RWPE2 (cell line): Measurements from ENCODE around the gene KRT23.

Experiments used
- ATAC-seq: fragments of 200-7000 bp; cut with Tn5 transposase; 3 replicates; pipeline ENCODE4 v1.9.1; 2021; ENCODE audit warnings: low read depth
- DNase-seq: peaks from one replicate; pipeline ENCODE4 v3.0.0-alpha.2; 2020; ENCODE audit warnings: low spot score
- H3K27ac ChIP-seq: fragments of 450-650 bp; 2 replicates; pipeline ENCODE4 v1.5.1; 2017; ENCODE audit warnings: mild to moderate bottlenecking; ENCODE audit not compliant: poor library complexity, severe bottlenecking
- H3K27me3 ChIP-seq: fragments of 250-450 bp; sonication (Bioruptor Pico); 2 replicates; pipeline ENCODE4 v1.5.1; 2021; ENCODE audit warnings: mild to moderate bottlenecking, moderate library complexity; ENCODE audit not compliant: insufficient read depth, poor library complexity, severe bottlenecking
- H3K36me3 ChIP-seq: fragments of 250-450 bp; sonication (Bioruptor Pico); 2 replicates; pipeline ENCODE4 v1.5.1; 2020; ENCODE audit warnings: low read depth, mild to moderate bottlenecking, moderate library complexity
- H3K4me1 ChIP-seq: fragments of 250-450 bp; sonication (Bioruptor Pico); 2 replicates; pipeline ENCODE4 v1.5.1; 2021; ENCODE audit warnings: mild to moderate bottlenecking, moderate library complexity; ENCODE audit not compliant: insufficient read depth, poor library complexity, severe bottlenecking
- H3K4me3 ChIP-seq: fragments of 250-450 bp; sonication (Bioruptor Pico); 2 replicates; pipeline ENCODE4 v1.5.1; 2021; ENCODE audit warnings: mild to moderate bottlenecking, moderate library complexity; ENCODE audit not compliant: severe bottlenecking
- H3K9me3 ChIP-seq: fragments of 250-450 bp; sonication (Bioruptor Pico); 2 replicates; pipeline ENCODE4 v1.5.1; 2021; ENCODE audit warnings: mild to moderate bottlenecking, moderate library complexity; ENCODE audit not compliant: severe bottlenecking
- CTCF ChIP-seq: fragments of 450-650 bp; IDR thresholded peaks from one replicate; pipeline ENCODE4 v1.5.1; 2017; ENCODE audit warnings: mild to moderate bottlenecking, moderate library complexity; ENCODE audit not compliant: poor library complexity, severe bottlenecking

KRT23 gene

GRCh38 chr17:40980117-40980516 is 42.7 kb upstream of the KRT23 start:
- H3K4me1 ChIP-seq, result no peaks in the 10 kb centered on the region
- no peak for TF ChIP-seq CTCF
- no peak overlapping the region for H3K4me3 ChIP-seq
- H3K36me3 ChIP-seq, result no peaks in the 10 kb centered on the region
- ATAC-seq (no peak), DNase-seq (no peak)
- no peaks in the 10 kb centered on the region for H3K27me3 ChIP-seq
- H3K9me3 ChIP-seq, result no peaks in the 10 kb centered on the region
- H3K27ac ChIP-seq, result no peak overlapping the region

GRCh38 chr17:40978575-40979151 is 41.2 kb upstream of the KRT23 start:
- H3K4me1 ChIP-seq, result no peaks in the 10 kb centered on the region
- H3K9me3 ChIP-seq, result no peaks in the 10 kb centered on the region
- no peak for ATAC-seq
- DNase-seq, result no peak
- H3K4me3 ChIP-seq, result no peak overlapping the region
- no peak for TF ChIP-seq CTCF
- no peaks in the 10 kb centered on the region for H3K36me3 ChIP-seq
- H3K27ac ChIP-seq, result no peak overlapping the region
- H3K27me3 ChIP-seq, result no peaks in the 10 kb centered on the region

- DNase-seq, result no peak
- Histone ChIP-seq H3K9me3 (no peaks in the 10 kb centered on the region), H3K27me3 (no peaks in the 10 kb centered on the region), H3K4me1 (no peaks in the 10 kb centered on the region), H3K4me3 (no peak overlapping the region), H3K27ac (no peak overlapping the region), H3K36me3 (no peaks in the 10 kb centered on the region)
- TF ChIP-seq CTCF, result no peak
- ATAC-seq, result no peak
Observed at GRCh38 chr17:40975516-40975915, 38.1 kb upstream of the KRT23 start.

DNA sequence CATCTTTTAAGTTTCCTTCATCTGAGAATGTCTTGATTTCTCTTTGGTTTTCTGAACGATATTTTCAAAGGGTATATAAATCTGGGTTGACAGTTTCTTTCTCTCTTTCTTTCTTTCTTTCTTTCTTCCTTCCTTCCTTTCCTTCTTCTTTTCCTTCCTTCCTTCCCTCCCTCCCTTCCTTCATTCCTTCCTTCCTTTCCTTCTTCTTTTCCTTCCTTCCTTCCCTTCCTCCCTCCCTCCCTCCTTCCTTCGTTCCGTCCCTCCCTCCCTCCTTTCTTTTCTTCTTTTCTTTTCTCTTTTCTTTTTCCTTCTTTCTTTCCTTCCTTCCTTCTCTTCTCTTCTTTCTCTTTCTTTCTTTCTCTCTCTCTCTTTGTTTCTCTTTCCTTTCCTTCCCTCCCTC is 36.9 kb upstream of the KRT23 start:
- no peak overlapping the region for H3K4me3 ChIP-seq
- no peak for DNase-seq
- no peak for ATAC-seq
- no peak for TF ChIP-seq CTCF
- no peak overlapping the region for H3K27ac ChIP-seq
- no peaks in the 10 kb centered on the region for H3K36me3 ChIP-seq
- H3K27me3 ChIP-seq, result no peaks in the 10 kb centered on the region
- H3K4me1 ChIP-seq, result no peaks in the 10 kb centered on the region
- no peaks in the 10 kb centered on the region for H3K9me3 ChIP-seq

DNA sequence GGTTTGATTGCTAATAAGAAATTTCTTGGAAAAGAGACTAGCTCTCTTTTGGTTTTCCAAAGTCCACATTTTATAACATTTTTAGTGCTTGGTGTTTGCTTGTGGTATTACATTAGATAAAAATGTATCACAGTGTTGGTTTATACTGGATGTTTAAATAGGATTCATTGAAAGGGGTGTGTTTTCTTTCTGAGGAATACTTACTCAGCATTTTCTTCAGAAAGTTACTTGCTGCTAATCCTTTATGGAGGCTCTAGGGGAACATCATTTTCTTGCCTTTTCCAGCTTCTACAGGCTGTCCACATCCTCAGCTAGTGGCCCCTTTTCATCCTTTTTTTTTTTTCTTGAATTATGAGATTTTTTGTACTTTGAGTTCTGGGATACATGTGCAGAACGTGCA is 30.1 kb upstream of the KRT23 start:
- ATAC-seq (no peak), DNase-seq (no peak)
- no peaks in the 10 kb centered on the region for H3K36me3 ChIP-seq
- peaks cover 2% of the 10 kb centered on the region for H3K4me1 ChIP-seq
- no peaks in the 10 kb centered on the region for H3K9me3 ChIP-seq
- no peak overlapping the region for H3K27ac ChIP-seq
- TF ChIP-seq CTCF, result no peak
- H3K4me3 ChIP-seq, result no peak overlapping the region
- H3K27me3 ChIP-seq, result no peaks in the 10 kb centered on the region
